SU-DHL-6 (cell line): ENCODE data around the gene FOXP3.

Source experiments
- EZH2phosphoT487 ChIP-seq: fragments of 200-600 bp; sonication (generic), shearing (Covaris generic); conservative IDR thresholded peaks from 2 replicates; pipeline ENCODE4 v1.6.1; 2018; ENCODE audit warnings: mild to moderate bottlenecking, antibody characterized with exemption, low read length, moderate library complexity, mixed read lengths
- TF ChIP-seq, protein P1 (sequence below): fragments of 200-600 bp; sonication (generic); IDR thresholded peaks from one replicate; pipeline ENCODE4 v1.5.1; 2017; ENCODE audit warnings: antibody characterized with exemption, mild to moderate bottlenecking, low read length, moderate library complexity; ENCODE audit not compliant: insufficient read depth, poor library complexity, severe bottlenecking

DNA sequence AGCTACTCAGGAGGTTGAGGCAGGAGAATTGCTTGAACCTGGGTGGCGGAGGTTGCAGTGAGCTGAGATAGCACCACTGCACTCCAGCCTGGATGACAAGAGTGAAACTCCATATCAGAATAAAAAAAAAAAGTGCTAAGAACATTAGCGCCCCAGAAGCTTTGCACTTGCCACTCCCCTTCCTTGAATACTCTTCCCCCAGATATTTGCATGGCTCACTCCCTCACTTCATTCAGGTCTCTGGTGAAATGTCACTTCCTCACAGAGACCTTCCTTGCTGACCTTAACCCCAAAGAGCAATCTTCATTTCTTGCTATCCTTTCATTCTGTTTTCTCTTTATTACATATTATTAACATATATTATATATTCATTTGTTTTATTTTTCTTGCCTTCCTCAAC is 42.6 kb downstream of the FOXP3 start:
- TF ChIP-seq, protein P1, sequence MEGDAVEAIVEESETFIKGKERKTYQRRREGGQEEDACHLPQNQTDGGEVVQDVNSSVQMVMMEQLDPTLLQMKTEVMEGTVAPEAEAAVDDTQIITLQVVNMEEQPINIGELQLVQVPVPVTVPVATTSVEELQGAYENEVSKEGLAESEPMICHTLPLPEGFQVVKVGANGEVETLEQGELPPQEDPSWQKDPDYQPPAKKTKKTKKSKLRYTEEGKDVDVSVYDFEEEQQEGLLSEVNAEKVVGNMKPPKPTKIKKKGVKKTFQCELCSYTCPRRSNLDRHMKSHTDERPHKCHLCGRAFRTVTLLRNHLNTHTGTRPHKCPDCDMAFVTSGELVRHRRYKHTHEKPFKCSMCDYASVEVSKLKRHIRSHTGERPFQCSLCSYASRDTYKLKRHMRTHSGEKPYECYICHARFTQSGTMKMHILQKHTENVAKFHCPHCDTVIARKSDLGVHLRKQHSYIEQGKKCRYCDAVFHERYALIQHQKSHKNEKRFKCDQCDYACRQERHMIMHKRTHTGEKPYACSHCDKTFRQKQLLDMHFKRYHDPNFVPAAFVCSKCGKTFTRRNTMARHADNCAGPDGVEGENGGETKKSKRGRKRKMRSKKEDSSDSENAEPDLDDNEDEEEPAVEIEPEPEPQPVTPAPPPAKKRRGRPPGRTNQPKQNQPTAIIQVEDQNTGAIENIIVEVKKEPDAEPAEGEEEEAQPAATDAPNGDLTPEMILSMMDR, result no peak
- TF ChIP-seq EZH2phosphoT487, result no peak
